HG02973 (cell line): Measurements from ENCODE around the gene ATP6V0E2.

Source experiments
- ATAC-seq: cut with Tn5 transposase; IDR thresholded peaks from one replicate; pipeline ENCODE4 v1.9.1; 2021; ENCODE audit warnings: moderate library complexity; ENCODE audit not compliant: unreplicated experiment

The ATP6V0E2 gene

GRCh38 chr7:149860821-149861727, 12.7 kb upstream of the ATP6V0E2 start:
- ATAC-seq = no peak

- no peak for ATAC-seq
Measured at GRCh38 chr7:149861728-149862045, 12.1 kb upstream of the ATP6V0E2 start.

- no peak for ATAC-seq
Measured at GRCh38 chr7:149862156-149862555, 11.6 kb upstream of the ATP6V0E2 start.

DNA sequence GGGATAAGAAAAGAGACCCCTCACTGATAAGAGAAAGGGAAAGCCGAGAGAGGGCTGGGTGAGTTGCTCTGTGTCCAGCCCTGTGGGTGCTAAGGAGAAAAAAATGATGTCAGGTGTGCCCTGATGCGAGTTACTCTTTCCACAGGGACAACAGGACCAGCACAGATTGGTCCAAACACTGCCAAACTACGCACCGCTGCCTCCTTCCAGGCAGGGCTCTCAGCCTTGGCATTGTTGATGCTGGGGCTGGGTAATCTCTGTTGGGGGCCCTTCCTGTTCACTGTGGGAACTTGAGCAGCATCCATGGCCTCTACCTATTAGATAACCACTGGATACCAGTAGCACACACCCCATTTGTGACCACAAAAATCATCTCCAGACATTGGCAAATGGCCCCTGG, 10.3 kb upstream of the ATP6V0E2 start:
- no peak for ATAC-seq

- ATAC-seq = no peak
Measured at GRCh38 chr7:149864023-149864422, 9.7 kb upstream of the ATP6V0E2 start.

GRCh38 chr7:149864751-149865150, 9.0 kb upstream of the ATP6V0E2 start:
- ATAC-seq = no peak

- ATAC-seq = no peak
Measured at GRCh38 chr7:149865437-149865836, 8.3 kb upstream of the ATP6V0E2 start.

DNA sequence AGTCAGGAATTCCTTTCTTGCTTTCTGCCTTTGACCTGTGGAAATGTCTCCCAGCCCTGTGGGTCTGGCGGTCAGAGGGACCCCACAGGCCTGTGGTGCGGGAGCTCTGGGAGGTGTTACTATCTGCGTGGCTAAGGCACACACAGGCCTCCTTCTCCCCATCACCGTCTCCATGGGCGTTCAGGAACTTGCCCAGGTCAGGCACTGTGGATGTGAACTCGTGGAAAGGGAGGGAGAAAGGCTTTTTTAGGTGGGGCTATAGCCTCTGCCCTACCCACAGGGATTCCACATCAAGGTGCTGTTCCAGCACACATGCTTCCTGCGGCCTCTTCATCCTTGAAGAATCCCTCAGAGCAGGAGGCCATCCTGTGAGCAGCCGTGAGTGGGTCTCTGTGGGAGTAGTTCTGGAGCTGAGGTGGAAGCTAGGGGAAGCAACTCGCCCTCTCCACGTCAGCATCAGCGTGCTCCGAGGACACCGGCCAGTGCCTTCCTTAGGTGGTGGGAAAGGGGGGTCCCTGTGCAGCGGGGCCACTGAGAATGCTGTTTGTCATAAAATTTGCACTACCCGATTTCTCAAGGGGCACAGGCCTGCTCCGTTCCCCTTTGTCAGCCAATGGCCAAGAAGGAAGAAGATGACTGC, 7.5 kb upstream of the ATP6V0E2 start:
- no peak for ATAC-seq

DNA sequence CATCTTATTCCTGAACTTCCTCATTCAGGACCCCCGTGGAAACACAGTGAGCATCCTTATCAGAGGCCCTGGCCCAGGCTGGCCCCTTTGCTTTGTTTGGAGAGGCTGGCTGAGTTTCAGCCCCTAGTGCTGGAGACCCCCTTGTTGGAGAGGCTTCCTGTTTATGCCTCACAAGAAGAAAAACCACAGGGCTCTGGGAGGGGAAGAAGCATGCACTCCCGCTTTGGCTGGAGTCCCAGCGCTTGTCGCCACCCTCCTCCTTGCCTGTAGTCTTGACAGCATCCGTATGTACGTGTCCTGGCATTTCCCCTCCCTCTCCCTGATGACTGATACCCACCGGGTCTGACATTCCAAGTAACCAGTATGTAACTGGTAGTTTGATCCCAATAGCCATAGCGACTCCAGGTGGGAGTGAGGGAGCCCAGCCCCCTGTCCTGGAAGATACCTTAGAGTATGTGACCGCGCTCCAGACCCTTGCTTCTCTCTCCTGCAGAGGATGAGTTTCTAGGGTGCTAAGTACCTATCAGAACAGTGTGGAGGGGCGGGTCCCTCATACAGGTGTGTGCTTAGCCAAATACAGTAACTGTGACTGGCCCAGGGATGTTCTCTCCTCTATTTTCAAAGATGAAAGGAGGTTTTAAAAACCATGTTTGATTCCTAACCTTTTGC, 6.9 kb upstream of the ATP6V0E2 start:
- ATAC-seq = no peak

GRCh38 chr7:149867762-149868622, 5.8 kb upstream of the ATP6V0E2 start:
- ATAC-seq = no peak

DNA sequence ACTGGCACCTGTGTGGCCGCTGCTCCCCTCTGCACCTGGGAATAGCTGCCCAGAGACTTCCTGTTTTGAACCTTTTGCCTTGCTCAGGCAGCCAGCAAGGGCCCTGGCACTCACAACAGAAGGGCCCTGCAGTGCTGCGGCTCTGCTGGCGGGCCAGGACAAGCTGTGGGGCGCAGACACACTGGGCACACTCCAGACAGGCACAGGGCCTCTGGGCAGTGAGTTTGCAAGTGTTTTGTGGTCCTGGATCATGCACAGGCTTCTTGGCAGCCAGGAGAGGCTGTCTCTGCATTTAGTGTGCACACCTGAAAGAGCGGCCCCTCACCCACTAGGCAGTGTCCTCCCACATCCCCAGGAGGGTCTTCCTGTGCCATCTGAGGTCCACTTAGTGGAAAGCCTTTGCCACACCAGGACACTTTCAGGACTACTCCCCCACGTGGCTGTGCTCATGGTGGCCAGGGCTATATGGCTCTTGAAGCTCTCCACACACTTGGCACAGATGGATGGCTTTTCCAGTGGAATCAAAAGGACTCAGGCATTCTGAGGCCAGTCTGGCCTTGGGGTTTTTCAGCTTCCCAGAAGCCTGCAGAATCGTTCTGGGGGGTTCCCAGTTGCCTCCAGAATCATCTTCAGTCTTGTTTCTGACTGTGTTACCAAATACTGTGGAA, 5.0 kb upstream of the ATP6V0E2 start:
- no peak for ATAC-seq

- ATAC-seq = no peak
Measured at GRCh38 chr7:149869291-149869650, 4.5 kb upstream of the ATP6V0E2 start.

DNA sequence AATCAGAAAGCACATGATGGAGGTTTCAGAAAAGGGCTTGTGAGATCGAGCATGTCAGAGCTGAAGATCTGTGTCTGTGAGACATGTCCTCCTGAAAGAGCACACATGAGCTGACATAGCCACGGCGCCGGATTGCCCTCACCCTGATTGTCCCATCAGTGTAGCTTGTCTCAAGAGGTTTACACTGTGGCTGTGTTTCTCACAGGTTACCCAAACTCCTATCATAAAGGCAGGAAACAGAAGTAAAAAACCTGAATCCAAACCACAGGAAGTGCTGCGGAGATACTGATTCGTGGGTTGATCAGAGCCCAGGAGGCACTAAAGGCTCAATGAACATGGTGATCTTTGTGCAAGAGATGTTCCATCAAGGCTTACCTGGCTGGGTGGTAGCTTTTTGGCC, 3.9 kb upstream of the ATP6V0E2 start:
- no peak for ATAC-seq

DNA sequence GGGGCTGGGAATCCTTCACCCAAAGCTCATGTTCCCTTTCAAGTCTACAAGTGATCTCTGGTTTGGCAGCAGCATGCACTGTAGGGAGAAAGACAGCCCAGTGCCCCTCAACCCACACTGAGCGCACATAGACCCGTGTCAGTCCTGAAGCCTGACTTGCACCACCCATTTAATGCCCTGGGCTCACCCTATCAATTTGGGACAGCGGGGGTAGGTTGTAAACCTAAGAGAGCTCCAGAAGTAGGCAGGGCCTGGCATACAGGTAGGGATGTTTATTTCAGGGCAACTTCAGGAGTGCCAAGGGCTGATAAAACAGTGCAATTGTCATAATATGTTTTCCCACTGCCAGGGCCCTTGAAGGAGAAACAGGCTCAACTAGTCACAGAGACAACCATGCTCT, 3.5 kb upstream of the ATP6V0E2 start:
- ATAC-seq = no peak

DNA sequence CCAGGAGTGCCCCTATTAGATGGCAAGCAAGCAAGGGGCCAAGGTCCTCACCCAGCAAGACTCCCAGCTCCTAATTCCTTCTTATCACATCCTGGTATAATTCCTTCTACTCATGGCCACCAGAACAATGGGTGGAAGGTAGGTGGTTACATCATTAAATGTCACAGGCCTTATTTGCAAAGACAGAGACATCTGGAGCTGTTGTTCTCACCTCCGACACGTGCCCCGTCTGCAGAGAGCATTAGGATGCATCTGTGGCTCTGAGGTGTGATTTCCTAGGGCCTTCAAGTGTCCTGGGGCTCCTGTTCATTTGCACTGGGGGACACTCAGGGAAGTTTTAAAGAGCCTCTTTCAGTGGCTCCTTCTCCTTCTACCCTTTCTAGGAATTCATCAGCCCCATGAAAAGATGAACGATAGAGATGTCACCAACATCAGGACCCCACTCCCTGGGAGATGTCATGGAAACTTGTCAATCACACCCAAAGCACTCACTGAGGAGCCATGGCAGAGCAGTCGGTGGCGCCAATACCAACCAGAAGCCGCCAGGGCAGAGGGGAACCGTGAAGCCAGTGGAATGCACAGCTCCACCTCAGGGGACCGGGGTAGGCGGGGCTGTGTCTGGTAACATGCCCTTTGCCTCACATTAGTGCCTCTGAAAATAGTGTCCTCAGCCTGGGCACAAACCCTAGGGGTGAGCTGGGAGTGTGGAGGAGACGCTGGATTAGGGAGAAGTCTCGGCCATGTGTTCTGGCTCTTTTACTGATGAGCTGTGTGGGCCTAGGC, 2.9 kb upstream of the ATP6V0E2 start:
- ATAC-seq = no peak

DNA sequence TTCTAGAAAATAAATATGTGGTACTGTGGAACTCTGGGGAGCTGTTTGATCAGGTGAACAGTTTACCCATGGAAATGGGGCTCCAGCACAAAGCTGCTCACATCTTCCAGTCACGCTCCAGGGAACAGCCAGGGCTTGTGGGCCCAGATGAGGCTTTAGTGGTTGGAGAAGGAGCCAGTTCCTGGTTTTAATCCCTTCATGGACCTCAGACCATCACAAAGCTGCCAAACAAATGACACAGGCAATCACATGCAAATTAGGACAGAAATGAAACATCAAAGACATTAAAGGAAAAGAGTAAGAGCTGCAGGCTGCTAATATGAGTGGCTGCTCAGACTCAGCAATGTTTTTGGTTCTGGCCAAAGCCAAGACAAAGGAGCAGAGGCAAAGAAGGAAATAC, 2.2 kb upstream of the ATP6V0E2 start:
- ATAC-seq = no peak

DNA sequence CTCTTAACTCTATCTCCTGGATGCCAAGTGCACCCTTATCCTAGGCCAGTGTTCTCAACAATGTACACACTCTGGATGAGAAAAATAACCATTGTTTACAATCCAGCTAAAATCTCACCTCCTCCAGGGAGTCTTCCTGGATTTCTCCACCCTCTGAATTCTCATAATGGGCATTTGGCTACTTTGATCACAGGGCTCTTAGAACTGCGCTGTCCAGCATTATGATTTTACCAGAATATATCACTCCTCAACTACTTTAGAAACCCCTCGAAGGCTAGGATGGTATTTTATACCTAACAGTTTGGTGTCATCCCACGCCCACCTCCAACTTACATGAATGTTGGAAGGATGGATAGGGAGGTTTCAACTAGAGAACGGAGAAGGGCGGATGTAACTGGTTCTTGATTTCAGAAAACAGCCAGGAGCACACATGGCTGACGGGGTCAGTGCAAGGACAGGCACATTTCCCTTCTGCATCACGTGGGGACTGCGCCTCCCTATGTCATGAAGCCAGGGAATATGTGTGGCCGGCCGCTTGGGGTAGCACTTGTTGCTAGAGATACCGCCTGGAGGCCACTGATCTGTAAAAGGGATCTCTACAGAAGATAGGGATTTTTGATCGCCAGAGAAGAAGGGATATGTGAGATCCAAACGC, 1.2 kb upstream of the ATP6V0E2 start:
- ATAC-seq = no peak

GRCh38 chr7:149873970-149874643, 338 bp downstream of the ATP6V0E2 start:
- peak; percentile 22 for ATAC-seq

- ATAC-seq = no peak
Measured at GRCh38 chr7:149874644-149875028, 867 bp downstream of the ATP6V0E2 start.
